ENCODE results near the gene XAGE5.
"Not testable (repeated sequence)": the region's sequence is repeated elsewhere in the genome, so short reads cannot be mapped to it uniquely, and the experiment has no call there.

Gene XAGE5, protein sequence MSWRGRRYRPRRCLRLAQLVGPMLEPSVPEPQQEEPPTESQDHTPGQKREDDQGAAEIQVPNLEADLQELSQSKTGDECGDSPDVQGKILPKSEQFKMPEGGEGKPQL

DNA sequence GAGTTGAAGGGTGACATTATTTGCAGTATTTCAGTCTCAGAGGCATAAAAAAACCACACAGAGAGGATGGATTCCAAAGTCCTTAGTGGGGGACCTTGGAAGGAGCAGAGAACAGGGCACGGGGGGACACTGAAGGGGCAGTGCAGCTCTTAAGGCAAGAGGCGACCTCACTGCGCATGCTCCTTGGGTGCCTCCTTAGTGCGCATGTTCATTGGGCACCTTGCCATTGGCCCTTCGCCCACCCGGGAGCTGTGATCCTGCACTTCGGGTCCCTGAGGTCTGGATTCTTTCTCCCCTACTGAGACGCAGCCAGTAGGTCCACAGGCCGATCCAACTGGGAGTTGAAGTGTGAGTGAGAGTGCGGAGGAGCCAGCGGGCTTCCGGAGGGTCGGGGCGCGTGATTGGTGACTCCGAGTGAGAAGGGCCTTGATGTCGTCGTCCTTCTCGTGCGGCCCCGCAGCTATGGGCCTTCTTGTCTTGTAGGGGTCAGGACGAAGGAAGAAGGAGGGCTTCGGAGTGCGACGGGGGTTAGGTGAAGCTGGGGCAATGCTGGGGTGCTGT is at the start of gene XAGE5:
Gene XAGE5 (plus strand): TSS at position 223 of the 561 bp plus-strand sequence. CDS start 1,280 bp downstream, outside the sequence.
- Histone ChIP-seq H3K4me3 (ENCODE audit: low read depth, low read length) (no peak within 1 kb of the TSS), H3K36me3 (ENCODE audit: insufficient read depth, low read length) (no peaks in the 10 kb centered on the region), H2AFZ (ENCODE audit: low read length, unreplicated experiment) (no peak within 1 kb of the TSS), H3K4me1 (ENCODE audit: control insufficient read depth, insufficient read depth, low read length, unreplicated experiment) (no peaks in the 10 kb centered on the region), H3K79me2 (ENCODE audit: control insufficient read depth, insufficient read depth, low read length, unreplicated experiment) (no peaks in the 10 kb centered on the region), H3K27ac (ENCODE audit: low read depth, low read length) (no peak within 1 kb of the TSS), H3K27me3 (ENCODE audit: insufficient read depth, low read length) (peaks cover 7% of the 10 kb centered on the region; the same call in 1 of the 2 replicates)

DNA sequence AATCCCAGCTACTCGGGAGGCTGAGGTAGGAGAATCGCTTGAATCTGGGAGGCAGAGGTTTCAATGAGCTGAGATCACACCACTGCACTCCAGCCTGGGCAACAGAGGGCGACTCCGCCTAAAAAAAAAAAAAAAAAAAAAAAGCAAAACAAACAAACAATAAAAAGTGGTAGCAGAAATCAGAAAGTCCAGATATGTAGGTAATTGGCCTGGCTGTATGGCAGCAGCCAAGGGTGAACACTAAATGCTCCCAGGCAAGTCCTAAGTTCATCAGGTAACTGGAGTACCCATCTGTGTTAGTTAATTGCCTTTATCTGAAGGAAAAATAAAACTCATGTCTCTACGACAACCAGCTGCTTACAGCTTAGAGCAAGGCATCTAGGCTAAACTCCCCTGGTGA is 45.1 kb upstream of the XAGE5 start:
- H3K36me3 ChIP-seq (ENCODE audit: insufficient read depth, low read length), result not testable (repeated sequence)

DNA sequence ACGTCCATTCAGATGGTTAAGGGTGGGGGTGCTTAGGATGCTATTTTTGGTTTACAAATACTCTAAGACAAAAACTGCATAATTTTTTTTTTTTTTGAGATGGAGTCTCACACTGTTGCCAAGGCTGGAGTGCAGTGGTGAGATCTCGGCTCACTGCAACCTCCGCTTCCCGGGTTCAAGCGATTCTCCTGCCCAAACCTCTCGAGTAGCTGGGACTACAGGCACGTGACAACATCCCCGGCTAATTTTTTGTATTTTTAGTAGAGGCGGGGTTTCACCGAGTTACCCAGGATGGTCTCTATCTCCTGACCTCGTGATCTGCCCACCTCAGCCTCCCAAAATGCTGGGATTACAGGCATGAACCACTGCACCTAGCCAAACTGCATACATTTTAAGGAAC is 37.6 kb upstream of the XAGE5 start:
- H3K27me3 ChIP-seq (ENCODE audit: insufficient read depth, low read length); H3K4me3 ChIP-seq (ENCODE audit: low read depth, low read length); H2AFZ ChIP-seq (ENCODE audit: low read length, unreplicated experiment); H3K27ac ChIP-seq (ENCODE audit: low read depth, low read length); H3K4me1 ChIP-seq (ENCODE audit: control insufficient read depth, insufficient read depth, low read length, unreplicated experiment); H3K79me2 ChIP-seq (ENCODE audit: control insufficient read depth, insufficient read depth, low read length, unreplicated experiment); H3K36me3 ChIP-seq (ENCODE audit: insufficient read depth, low read length): not testable (repeated sequence)

More for the DNA sequence above, 45.1 kb upstream of the XAGE5 start:
- not testable (repeated sequence) for H3K27me3 ChIP-seq (ENCODE audit: insufficient read depth, low read length); H3K4me1 ChIP-seq (ENCODE audit: control insufficient read depth, insufficient read depth, low read length, unreplicated experiment); H2AFZ ChIP-seq (ENCODE audit: low read length, unreplicated experiment); H3K4me3 ChIP-seq (ENCODE audit: low read depth, low read length); H3K27ac ChIP-seq (ENCODE audit: low read depth, low read length); H3K79me2 ChIP-seq (ENCODE audit: control insufficient read depth, insufficient read depth, low read length, unreplicated experiment)

DNA sequence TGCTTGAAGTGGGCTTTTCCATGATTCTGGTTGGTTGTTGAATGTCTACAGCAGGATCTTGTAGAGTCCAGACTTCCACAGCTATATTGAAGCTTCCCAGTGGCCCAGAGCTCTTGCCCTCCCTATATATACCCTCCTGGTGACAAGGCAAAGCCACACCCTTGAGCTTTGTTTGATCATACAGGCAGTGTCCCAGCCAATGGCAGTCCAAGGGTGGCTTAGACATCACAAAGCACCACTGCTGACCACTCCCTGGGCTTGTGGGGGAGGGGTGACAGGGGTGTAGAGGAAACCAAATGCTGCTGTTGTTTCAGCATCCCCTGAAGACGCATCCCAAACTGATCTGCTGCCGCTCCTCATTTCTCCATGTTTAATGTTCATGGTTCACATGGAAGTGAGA is 13.8 kb upstream of the XAGE5 start, which contains the start of gene SPANXN5:
Gene SPANXN5 (minus strand): TSS at position 101 of the 400 bp plus-strand sequence. CDS start 79 bp downstream, at position 22.
- not testable (repeated sequence) for H3K79me2 ChIP-seq (ENCODE audit: control insufficient read depth, insufficient read depth, low read length, unreplicated experiment); H3K27ac ChIP-seq (ENCODE audit: low read depth, low read length); H2AFZ ChIP-seq (ENCODE audit: low read length, unreplicated experiment); H3K4me3 ChIP-seq (ENCODE audit: low read depth, low read length); H3K4me1 ChIP-seq (ENCODE audit: control insufficient read depth, insufficient read depth, low read length, unreplicated experiment); H3K27me3 ChIP-seq (ENCODE audit: insufficient read depth, low read length); H3K36me3 ChIP-seq (ENCODE audit: insufficient read depth, low read length)

DNA sequence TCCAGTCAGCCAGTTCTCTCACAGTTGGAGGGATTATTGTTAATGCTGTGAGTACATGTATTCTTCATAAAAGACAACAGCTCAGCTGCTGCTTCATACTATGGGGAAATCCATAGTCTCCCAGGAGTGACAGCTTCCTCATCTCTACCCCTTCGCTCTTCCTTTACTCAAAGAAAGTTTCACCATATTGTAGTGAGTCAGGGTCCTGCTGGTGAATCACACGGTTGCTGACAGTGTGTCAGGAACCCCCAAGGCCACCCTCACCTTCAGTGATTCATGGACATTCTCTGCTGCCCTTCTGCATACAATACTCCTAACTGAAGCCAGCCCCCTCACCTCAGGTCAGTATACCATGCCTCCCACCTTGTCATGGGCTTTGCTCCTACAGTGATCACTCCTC is 6.2 kb upstream of the XAGE5 start:
- not testable (repeated sequence) for H2AFZ ChIP-seq (ENCODE audit: low read length, unreplicated experiment); H3K79me2 ChIP-seq (ENCODE audit: control insufficient read depth, insufficient read depth, low read length, unreplicated experiment); H3K4me1 ChIP-seq (ENCODE audit: control insufficient read depth, insufficient read depth, low read length, unreplicated experiment); H3K27ac ChIP-seq (ENCODE audit: low read depth, low read length); H3K4me3 ChIP-seq (ENCODE audit: low read depth, low read length); H3K36me3 ChIP-seq (ENCODE audit: insufficient read depth, low read length); H3K27me3 ChIP-seq (ENCODE audit: insufficient read depth, low read length)

DNA sequence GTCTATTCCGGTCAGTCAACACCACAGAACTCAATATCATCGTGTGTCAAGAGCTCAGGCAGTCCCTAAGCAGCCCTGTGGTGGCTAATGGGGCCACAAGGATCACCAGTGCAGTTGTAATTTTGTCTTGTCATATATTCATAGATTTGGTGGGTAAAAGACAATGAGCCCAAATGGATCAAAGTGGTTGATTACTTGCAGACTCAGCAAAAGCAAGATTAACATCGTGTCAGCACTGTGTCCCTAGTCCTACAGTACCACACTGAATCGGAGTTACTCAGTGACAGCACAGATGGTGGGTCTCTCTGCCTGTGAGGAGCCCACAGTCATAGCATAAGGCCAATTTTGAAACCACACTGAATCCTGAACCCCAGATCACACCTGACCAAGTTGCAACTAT is 8.7 kb downstream of the XAGE5 start:
- Histone ChIP-seq H3K4me3 (ENCODE audit: low read depth, low read length) (no peak overlapping the region), H3K27me3 (ENCODE audit: insufficient read depth, low read length) (peaks cover 10% of the 10 kb centered on the region), H3K36me3 (ENCODE audit: insufficient read depth, low read length) (no peaks in the 10 kb centered on the region), H2AFZ (ENCODE audit: low read length, unreplicated experiment) (no peak overlapping the region), H3K79me2 (ENCODE audit: control insufficient read depth, insufficient read depth, low read length, unreplicated experiment) (no peaks in the 10 kb centered on the region), H3K27ac (ENCODE audit: low read depth, low read length) (no peak overlapping the region), H3K4me1 (ENCODE audit: control insufficient read depth, insufficient read depth, low read length, unreplicated experiment) (no peaks in the 10 kb centered on the region)

DNA sequence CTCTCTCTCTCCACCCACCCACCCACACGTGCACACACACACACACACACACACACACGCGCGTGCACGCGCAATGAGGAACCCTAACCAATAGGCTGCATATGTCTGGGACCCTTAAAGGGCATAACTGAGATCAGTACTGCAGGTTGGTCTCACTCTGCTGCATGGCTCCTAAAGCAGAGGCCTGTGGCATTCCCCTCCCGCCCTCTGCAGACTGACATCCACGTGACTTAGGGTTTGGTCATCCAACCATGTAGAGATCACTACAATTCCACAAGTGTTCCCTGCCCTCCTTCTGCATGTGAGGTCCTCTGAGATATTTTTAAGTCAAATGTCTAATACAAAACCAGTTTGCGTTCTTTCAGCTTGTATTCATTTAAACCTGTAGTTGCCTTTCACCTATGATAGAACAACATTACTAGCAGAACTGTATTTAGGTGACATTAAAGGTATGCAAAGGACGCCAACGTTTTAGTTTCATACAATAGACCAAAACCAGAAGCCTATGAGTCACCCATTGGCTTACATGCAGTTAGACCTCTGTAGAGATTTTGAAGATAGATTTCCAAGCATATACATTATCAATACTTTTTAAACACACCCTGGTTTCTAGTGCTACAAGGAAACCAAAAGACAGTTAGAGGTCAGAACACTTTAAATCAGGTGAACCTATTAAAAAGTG is 10.1 kb downstream of the XAGE5 start:
- H3K4me3 ChIP-seq (ENCODE audit: low read depth, low read length), result no peak overlapping the region
- H3K79me2 ChIP-seq (ENCODE audit: control insufficient read depth, insufficient read depth, low read length, unreplicated experiment), result no peaks in the 10 kb centered on the region
- H3K27ac ChIP-seq (ENCODE audit: low read depth, low read length), result no peak overlapping the region
- peaks cover 10% of the 10 kb centered on the region for H3K27me3 ChIP-seq (ENCODE audit: insufficient read depth, low read length)
- H3K4me1 ChIP-seq (ENCODE audit: control insufficient read depth, insufficient read depth, low read length, unreplicated experiment), result no peaks in the 10 kb centered on the region
- no peaks in the 10 kb centered on the region for H3K36me3 ChIP-seq (ENCODE audit: insufficient read depth, low read length)
- H2AFZ ChIP-seq (ENCODE audit: low read length, unreplicated experiment), result no peak overlapping the region

DNA sequence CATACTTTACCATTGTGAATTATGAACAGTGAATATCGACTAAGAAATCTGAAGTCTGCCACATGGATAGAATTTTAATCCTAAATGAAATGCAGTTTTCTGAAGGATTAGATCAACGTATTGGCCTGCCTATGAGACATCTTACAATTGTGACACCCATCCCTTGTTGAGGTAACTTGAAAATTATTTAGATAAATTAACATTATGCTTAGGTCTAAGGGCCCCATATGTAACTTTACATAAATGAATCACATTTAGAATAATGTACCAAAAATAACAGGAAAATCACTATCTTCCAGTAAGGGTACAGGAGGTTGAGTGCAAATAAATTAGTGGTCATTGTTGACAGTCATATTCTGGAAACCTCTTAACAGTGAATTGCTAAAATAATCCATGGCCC is 13.5 kb downstream of the XAGE5 start:
- no peaks in the 10 kb centered on the region for H3K79me2 ChIP-seq (ENCODE audit: control insufficient read depth, insufficient read depth, low read length, unreplicated experiment)
- no peak overlapping the region for H3K4me3 ChIP-seq (ENCODE audit: low read depth, low read length)
- no peak overlapping the region for H3K27ac ChIP-seq (ENCODE audit: low read depth, low read length)
- H3K36me3 ChIP-seq (ENCODE audit: insufficient read depth, low read length), result no peaks in the 10 kb centered on the region
- H3K4me1 ChIP-seq (ENCODE audit: control insufficient read depth, insufficient read depth, low read length, unreplicated experiment), result no peaks in the 10 kb centered on the region
- no peaks in the 10 kb centered on the region for H3K27me3 ChIP-seq (ENCODE audit: insufficient read depth, low read length)
- no peak overlapping the region for H2AFZ ChIP-seq (ENCODE audit: low read length, unreplicated experiment)

DNA sequence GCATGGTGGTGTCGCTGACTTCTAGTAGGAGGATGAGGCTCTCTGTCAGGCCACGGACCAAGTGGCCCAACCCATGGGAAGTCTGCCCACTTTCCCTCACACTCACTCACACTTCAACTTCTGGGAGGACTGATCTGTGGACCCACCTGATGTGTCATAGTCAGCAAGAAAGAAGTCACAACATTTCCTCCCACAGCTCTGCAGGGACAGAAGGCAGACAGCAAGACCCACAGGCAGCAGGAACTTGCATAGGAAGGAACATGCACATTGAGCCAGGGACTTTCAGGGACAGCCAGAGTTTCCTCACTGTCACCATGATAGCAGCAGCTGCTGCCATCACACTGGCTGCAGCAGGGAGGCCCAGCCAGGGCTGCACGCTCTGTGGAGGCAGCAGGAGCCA is 19.5 kb downstream of the XAGE5 start:
- no peak overlapping the region for H3K27ac ChIP-seq (ENCODE audit: low read depth, low read length)
- no peaks in the 10 kb centered on the region; the same call in 1 of the 2 replicates for H3K27me3 ChIP-seq (ENCODE audit: insufficient read depth, low read length)
- no peak overlapping the region for H3K4me3 ChIP-seq (ENCODE audit: low read depth, low read length)
- H3K4me1 ChIP-seq (ENCODE audit: control insufficient read depth, insufficient read depth, low read length, unreplicated experiment), result no peaks in the 10 kb centered on the region
- no peak overlapping the region for H2AFZ ChIP-seq (ENCODE audit: low read length, unreplicated experiment)
- no peaks in the 10 kb centered on the region for H3K36me3 ChIP-seq (ENCODE audit: insufficient read depth, low read length)
- no peaks in the 10 kb centered on the region for H3K79me2 ChIP-seq (ENCODE audit: control insufficient read depth, insufficient read depth, low read length, unreplicated experiment)

DNA sequence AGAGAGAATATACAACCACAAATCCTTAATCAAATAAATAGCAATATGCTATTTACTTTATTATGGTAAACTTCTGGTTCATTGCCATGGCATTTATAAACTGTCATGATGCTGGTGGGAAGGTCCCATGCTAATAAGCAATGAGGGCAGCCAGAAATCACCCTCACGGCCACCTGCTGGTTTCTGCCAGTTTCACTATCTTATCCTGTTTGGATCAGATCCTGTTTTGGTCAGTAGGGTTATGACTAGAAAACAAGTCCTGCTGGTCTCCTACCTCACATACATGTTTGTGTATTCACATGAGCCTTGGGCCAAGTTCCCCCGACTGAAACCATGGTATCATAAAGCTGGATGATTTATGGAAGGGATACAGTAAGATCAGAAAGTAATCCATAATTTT is 28.1 kb downstream of the XAGE5 start:
- H3K27ac ChIP-seq (ENCODE audit: low read depth, low read length), result no peak overlapping the region
- no peak overlapping the region for H2AFZ ChIP-seq (ENCODE audit: low read length, unreplicated experiment)
- peaks cover 2% of the 10 kb centered on the region; the same call in 1 of the 2 replicates for H3K27me3 ChIP-seq (ENCODE audit: insufficient read depth, low read length)
- no peaks in the 10 kb centered on the region for H3K36me3 ChIP-seq (ENCODE audit: insufficient read depth, low read length)
- no peaks in the 10 kb centered on the region for H3K79me2 ChIP-seq (ENCODE audit: control insufficient read depth, insufficient read depth, low read length, unreplicated experiment)
- no peak overlapping the region for H3K4me3 ChIP-seq (ENCODE audit: low read depth, low read length)
- H3K4me1 ChIP-seq (ENCODE audit: control insufficient read depth, insufficient read depth, low read length, unreplicated experiment), result no peaks in the 10 kb centered on the region

DNA sequence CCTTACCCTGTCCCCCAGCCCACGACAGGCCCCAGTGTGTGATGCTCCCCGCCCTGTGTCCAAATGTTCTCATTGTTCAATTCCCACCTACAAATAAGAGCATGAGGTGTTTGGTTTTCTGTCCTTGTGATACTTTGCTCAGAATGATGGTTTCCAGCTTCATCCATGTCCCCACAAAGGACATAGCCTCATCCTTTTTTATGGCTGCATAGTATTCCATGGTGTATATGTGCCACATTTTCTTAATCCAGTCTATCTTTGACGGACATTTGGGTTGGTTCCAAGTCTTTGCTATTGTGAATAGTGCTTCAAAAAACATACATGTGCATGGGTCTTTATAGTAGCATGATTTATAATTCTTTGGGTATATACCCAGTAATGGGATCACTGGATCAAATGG is 32.5 kb downstream of the XAGE5 start:
- H3K36me3 ChIP-seq (ENCODE audit: insufficient read depth, low read length); H3K4me1 ChIP-seq (ENCODE audit: control insufficient read depth, insufficient read depth, low read length, unreplicated experiment); H3K27me3 ChIP-seq (ENCODE audit: insufficient read depth, low read length): not testable (repeated sequence)

More for the DNA sequence above, 32.5 kb downstream of the XAGE5 start:
- H3K27ac ChIP-seq (ENCODE audit: low read depth, low read length); H3K79me2 ChIP-seq (ENCODE audit: control insufficient read depth, insufficient read depth, low read length, unreplicated experiment); H2AFZ ChIP-seq (ENCODE audit: low read length, unreplicated experiment); H3K4me3 ChIP-seq (ENCODE audit: low read depth, low read length): not testable (repeated sequence)

Data from ACC112 (cell line).